Measurements from ENCODE around the gene ELMOD3.
"Not testable (repeated sequence)": the region's sequence is repeated elsewhere in the genome, so short reads cannot be mapped to it uniquely, and the experiment has no call there.

Gene ELMOD3

DNA sequence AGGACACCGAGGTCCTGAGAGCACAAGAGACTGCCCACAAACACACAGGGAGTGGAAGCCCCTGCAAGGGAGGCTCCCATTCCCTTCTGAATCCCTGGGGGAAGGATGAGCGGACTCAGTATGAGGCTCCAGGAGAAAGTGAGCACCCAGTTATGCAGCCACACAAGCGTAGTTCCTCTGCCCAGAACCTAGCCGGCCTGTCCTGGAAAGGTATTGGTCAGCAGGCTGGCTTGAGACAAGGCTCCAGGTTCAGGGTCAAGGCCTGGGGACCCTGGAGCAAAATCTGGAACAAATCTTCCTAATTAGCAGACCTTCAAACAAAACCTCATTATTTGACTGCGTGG, 56.8 kb downstream of the ELMOD3 start:
- Histone ChIP-seq H3K9me3 (ENCODE audit: insufficient read depth, low read depth, low read length) (no peaks in the 10 kb centered on the region), H3K9ac (ENCODE audit: low read depth, low read length, poor library complexity, severe bottlenecking) (peak overlapping the region; percentile 78), H3K4me1 (ENCODE audit: insufficient read depth, low read length, poor library complexity, severe bottlenecking) (peaks cover 58% of the 10 kb centered on the region), H3K9me2 (replicated peaks; ENCODE audit: low read depth, low read length) (no peaks in the 10 kb centered on the region), H3K4me3 (ENCODE audit: low read length, poor library complexity, severe bottlenecking) (no peak overlapping the region), H3K27me3 (ENCODE audit: insufficient read depth, low read length, poor library complexity, severe bottlenecking) (no peaks in the 10 kb centered on the region), H3F3A (ENCODE audit: low read depth) (peaks cover 14% of the 10 kb centered on the region; the same call in 1 of the 2 replicates), H2AFZ (ENCODE audit: low read length) (no peak overlapping the region), H3K36me3 (ENCODE audit: insufficient read depth, low read length) (no peaks in the 10 kb centered on the region), H3K79me2 (ENCODE audit: insufficient read depth, low read length) (peaks cover 71% of the 10 kb centered on the region), H3K4me2 (ENCODE audit: low read depth, low read length, poor library complexity, severe bottlenecking) (peak overlapping the region; percentile 99), H4K20me1 (ENCODE audit: insufficient read depth, low read length, poor library complexity, severe bottlenecking) (peaks cover 11% of the 10 kb centered on the region)
- no peak for TF ChIP-seq EZH2phosphoT487 (IDR thresholded peaks at IDR 0.05; ENCODE audit: borderline replicate concordance)
- TF ChIP-seq, protein P1, sequence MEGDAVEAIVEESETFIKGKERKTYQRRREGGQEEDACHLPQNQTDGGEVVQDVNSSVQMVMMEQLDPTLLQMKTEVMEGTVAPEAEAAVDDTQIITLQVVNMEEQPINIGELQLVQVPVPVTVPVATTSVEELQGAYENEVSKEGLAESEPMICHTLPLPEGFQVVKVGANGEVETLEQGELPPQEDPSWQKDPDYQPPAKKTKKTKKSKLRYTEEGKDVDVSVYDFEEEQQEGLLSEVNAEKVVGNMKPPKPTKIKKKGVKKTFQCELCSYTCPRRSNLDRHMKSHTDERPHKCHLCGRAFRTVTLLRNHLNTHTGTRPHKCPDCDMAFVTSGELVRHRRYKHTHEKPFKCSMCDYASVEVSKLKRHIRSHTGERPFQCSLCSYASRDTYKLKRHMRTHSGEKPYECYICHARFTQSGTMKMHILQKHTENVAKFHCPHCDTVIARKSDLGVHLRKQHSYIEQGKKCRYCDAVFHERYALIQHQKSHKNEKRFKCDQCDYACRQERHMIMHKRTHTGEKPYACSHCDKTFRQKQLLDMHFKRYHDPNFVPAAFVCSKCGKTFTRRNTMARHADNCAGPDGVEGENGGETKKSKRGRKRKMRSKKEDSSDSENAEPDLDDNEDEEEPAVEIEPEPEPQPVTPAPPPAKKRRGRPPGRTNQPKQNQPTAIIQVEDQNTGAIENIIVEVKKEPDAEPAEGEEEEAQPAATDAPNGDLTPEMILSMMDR (conservative IDR thresholded peaks at IDR 0.05; ENCODE audit: low read length): no peak

DNA sequence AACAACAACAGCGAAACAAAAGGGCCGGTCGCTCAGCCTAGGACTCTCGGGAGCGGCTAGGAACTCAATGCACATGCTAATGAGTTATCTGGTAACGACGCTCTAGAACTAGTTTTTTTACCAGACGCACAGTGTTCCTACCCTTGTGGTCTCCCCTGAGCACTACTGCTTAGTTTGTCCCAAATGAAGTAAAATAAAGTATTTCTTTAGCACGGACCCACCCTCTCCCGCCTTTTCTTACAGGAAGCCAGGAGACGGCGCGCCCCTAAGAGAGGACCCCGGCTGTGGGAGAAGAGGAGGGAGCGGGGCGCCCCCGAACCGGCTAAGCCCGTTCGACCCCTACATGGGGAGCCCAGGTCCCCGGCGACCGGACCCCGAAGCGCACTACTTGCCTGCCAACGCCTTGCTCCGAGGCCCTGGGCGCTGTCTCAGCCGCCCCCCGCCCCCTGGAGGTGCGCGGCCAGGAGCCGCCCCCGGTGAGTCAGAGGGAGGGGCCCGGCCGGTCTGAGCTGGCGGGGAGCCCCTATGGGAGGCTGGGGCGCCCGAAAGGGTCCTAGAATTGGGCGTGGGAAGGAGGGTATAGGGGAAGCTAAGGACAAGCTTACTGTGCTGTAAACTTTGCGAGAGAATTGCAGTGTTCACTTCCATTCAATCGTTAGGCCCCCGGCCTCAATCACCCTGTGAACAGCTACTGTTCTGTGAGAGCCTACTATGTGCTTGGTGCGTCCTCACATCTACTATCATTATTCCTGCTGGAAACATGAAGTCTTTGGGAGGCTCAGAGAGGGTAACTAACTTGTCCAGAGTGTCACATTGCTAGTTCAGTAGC, 59.2 kb downstream of the ELMOD3 start:
- H3K9ac ChIP-seq (ENCODE audit: low read depth, low read length, poor library complexity, severe bottlenecking): peak overlapping the region; percentile 74
- H3F3A ChIP-seq (ENCODE audit: low read depth): peaks cover 2% of the 10 kb centered on the region; the same call in 1 of the 2 replicates
- peak overlapping the region; percentile 80 for H2AFZ ChIP-seq (ENCODE audit: low read length)

DNA sequence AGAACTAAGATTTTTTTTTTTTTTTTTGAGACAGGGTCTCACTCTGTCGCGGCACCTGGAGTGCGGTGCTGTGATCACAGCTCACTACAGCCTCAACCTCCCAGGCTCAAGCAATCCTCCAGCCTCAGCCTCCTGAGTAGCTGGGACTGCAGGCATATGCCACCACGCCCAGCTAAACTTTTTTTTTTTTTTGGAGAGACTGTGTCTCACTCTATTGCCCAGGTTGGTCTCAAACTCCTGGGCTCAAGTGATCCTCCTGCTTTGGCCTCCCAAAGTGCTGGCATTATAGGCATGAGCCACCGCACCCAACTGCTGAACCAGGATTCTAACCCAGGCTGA, 59.8 kb downstream of the ELMOD3 start:
- Histone ChIP-seq H3K4me3 (ENCODE audit: low read length, poor library complexity, severe bottlenecking) (peak overlapping the region; percentile 71), H3K4me2 (ENCODE audit: low read depth, low read length, poor library complexity, severe bottlenecking) (peak overlapping the region; percentile 91), H3K9ac (ENCODE audit: low read depth, low read length, poor library complexity, severe bottlenecking) (peak overlapping the region; percentile 74), H2AFZ (ENCODE audit: low read length) (peak overlapping the region; percentile 80), H3K4me1 (ENCODE audit: insufficient read depth, low read length, poor library complexity, severe bottlenecking) (peaks cover 42% of the 10 kb centered on the region), H3K79me2 (ENCODE audit: insufficient read depth, low read length) (peaks cover 51% of the 10 kb centered on the region)
- not testable (repeated sequence) for H3K36me3 ChIP-seq (ENCODE audit: insufficient read depth, low read length); H3K9me3 ChIP-seq (ENCODE audit: insufficient read depth, low read depth, low read length); H4K20me1 ChIP-seq (ENCODE audit: insufficient read depth, low read length, poor library complexity, severe bottlenecking); H3K9me2 ChIP-seq (replicated peaks; ENCODE audit: low read depth, low read length); H3K27me3 ChIP-seq (ENCODE audit: insufficient read depth, low read length, poor library complexity, severe bottlenecking); H3F3A ChIP-seq (ENCODE audit: low read depth)

More for the DNA sequence above, 59.2 kb downstream of the ELMOD3 start:
- H3K4me2 ChIP-seq (ENCODE audit: low read depth, low read length, poor library complexity, severe bottlenecking): peak overlapping the region; percentile 91
- H3K79me2 ChIP-seq (ENCODE audit: insufficient read depth, low read length): peaks cover 51% of the 10 kb centered on the region
- no peaks in the 10 kb centered on the region for H3K9me3 ChIP-seq (ENCODE audit: insufficient read depth, low read depth, low read length)
- no peaks in the 10 kb centered on the region for H3K9me2 ChIP-seq (replicated peaks; ENCODE audit: low read depth, low read length)
- no peak for TF ChIP-seq EZH2phosphoT487 (IDR thresholded peaks at IDR 0.05; ENCODE audit: borderline replicate concordance)
- TF ChIP-seq, protein P1 (conservative IDR thresholded peaks at IDR 0.05; ENCODE audit: low read length): no peak
- H4K20me1 ChIP-seq (ENCODE audit: insufficient read depth, low read length, poor library complexity, severe bottlenecking): peaks cover 11% of the 10 kb centered on the region
- H3K4me3 ChIP-seq (ENCODE audit: low read length, poor library complexity, severe bottlenecking): peak overlapping the region; percentile 71
- no peaks in the 10 kb centered on the region for H3K36me3 ChIP-seq (ENCODE audit: insufficient read depth, low read length)
- peaks cover 43% of the 10 kb centered on the region for H3K4me1 ChIP-seq (ENCODE audit: insufficient read depth, low read length, poor library complexity, severe bottlenecking)
- H3K27me3 ChIP-seq (ENCODE audit: insufficient read depth, low read length, poor library complexity, severe bottlenecking): no peaks in the 10 kb centered on the region
